ENCODE results near the gene EDC3.
A peak's percentile ranks its signal among the peaks of the same experiment; 100 is the strongest.

Gene EDC3

GRCh38 chr15:74620636-74621545, 74.9 kb downstream of the EDC3 start:
- Histone ChIP-seq H3K4me1 (ENCODE audit: control insufficient read depth, insufficient read depth, low read length, poor library complexity, severe bottlenecking) (peaks cover 13% of the 10 kb centered on the region), H3K27me3 (replicated peaks; ENCODE audit: control insufficient read depth, insufficient read depth, low read length, poor library complexity, severe bottlenecking) (no peaks in the 10 kb centered on the region), H3K36me3 (ENCODE audit: control insufficient read depth, insufficient read depth, low read length) (peaks cover 72% of the 10 kb centered on the region), H3K4me3 (ENCODE audit: insufficient read depth, low read depth, low read length, poor library complexity, severe bottlenecking) (no peak overlapping the region), H3K27ac (ENCODE audit: insufficient read depth, low read length, poor library complexity, severe bottlenecking) (no peak overlapping the region), H3K9me3 (ENCODE audit: control insufficient read depth, low read length) (no peaks in the 10 kb centered on the region)
- DNase-seq = peak; percentile 40 to 60 (median 54)

- peaks cover 64% of the 10 kb centered on the region for H3K36me3 ChIP-seq (ENCODE audit: control insufficient read depth, insufficient read depth, low read length)
- no peak for DNase-seq
- H3K27ac ChIP-seq (ENCODE audit: insufficient read depth, low read length, poor library complexity, severe bottlenecking) = no peak overlapping the region
- H3K4me1 ChIP-seq (ENCODE audit: control insufficient read depth, insufficient read depth, low read length, poor library complexity, severe bottlenecking) = peaks cover 15% of the 10 kb centered on the region
- no peaks in the 10 kb centered on the region for H3K9me3 ChIP-seq (ENCODE audit: control insufficient read depth, low read length)
- no peak overlapping the region for H3K4me3 ChIP-seq (ENCODE audit: insufficient read depth, low read depth, low read length, poor library complexity, severe bottlenecking)
- no peaks in the 10 kb centered on the region for H3K27me3 ChIP-seq (replicated peaks; ENCODE audit: control insufficient read depth, insufficient read depth, low read length, poor library complexity, severe bottlenecking)
Observed at GRCh38 chr15:74619916-74620635, 75.7 kb downstream of the EDC3 start.

- Histone ChIP-seq H3K36me3 (ENCODE audit: control insufficient read depth, insufficient read depth, low read length) (peaks cover 53% of the 10 kb centered on the region), H3K27ac (ENCODE audit: insufficient read depth, low read length, poor library complexity, severe bottlenecking) (no peak overlapping the region), H3K9me3 (ENCODE audit: control insufficient read depth, low read length) (no peaks in the 10 kb centered on the region), H3K4me3 (ENCODE audit: insufficient read depth, low read depth, low read length, poor library complexity, severe bottlenecking) (no peak overlapping the region), H3K27me3 (replicated peaks; ENCODE audit: control insufficient read depth, insufficient read depth, low read length, poor library complexity, severe bottlenecking) (no peaks in the 10 kb centered on the region), H3K4me1 (ENCODE audit: control insufficient read depth, insufficient read depth, low read length, poor library complexity, severe bottlenecking) (peaks cover 18% of the 10 kb centered on the region)
- no peak for DNase-seq
Observed at GRCh38 chr15:74618841-74619596, 76.8 kb downstream of the EDC3 start.

GRCh38 chr15:74616996-74617395, 78.8 kb downstream of the EDC3 start:
- Histone ChIP-seq H3K4me1 (ENCODE audit: control insufficient read depth, insufficient read depth, low read length, poor library complexity, severe bottlenecking) (peaks cover 18% of the 10 kb centered on the region), H3K9me3 (ENCODE audit: control insufficient read depth, low read length) (no peaks in the 10 kb centered on the region), H3K4me3 (ENCODE audit: insufficient read depth, low read depth, low read length, poor library complexity, severe bottlenecking) (peak overlapping the region; percentile 94), H3K27me3 (replicated peaks; ENCODE audit: control insufficient read depth, insufficient read depth, low read length, poor library complexity, severe bottlenecking) (no peaks in the 10 kb centered on the region), H3K27ac (ENCODE audit: insufficient read depth, low read length, poor library complexity, severe bottlenecking) (peak overlapping the region; percentile 98), H3K36me3 (ENCODE audit: control insufficient read depth, insufficient read depth, low read length) (peaks cover 33% of the 10 kb centered on the region)
- no peak for DNase-seq

GRCh38 chr15:74616366-74616939, 79.4 kb downstream of the EDC3 start:
- Histone ChIP-seq H3K4me3 (ENCODE audit: insufficient read depth, low read depth, low read length, poor library complexity, severe bottlenecking) (peak overlapping the region; percentile 94), H3K27ac (ENCODE audit: insufficient read depth, low read length, poor library complexity, severe bottlenecking) (peak overlapping the region; percentile 98), H3K9me3 (ENCODE audit: control insufficient read depth, low read length) (no peaks in the 10 kb centered on the region), H3K36me3 (ENCODE audit: control insufficient read depth, insufficient read depth, low read length) (peaks cover 27% of the 10 kb centered on the region), H3K27me3 (replicated peaks; ENCODE audit: control insufficient read depth, insufficient read depth, low read length, poor library complexity, severe bottlenecking) (no peaks in the 10 kb centered on the region), H3K4me1 (ENCODE audit: control insufficient read depth, insufficient read depth, low read length, poor library complexity, severe bottlenecking) (peaks cover 18% of the 10 kb centered on the region)
- DNase-seq = peak; percentile 56 to 69 (median 58)

- H3K4me1 ChIP-seq (ENCODE audit: control insufficient read depth, insufficient read depth, low read length, poor library complexity, severe bottlenecking) = peaks cover 18% of the 10 kb centered on the region
- peak; percentile 87 to 91 (median 90) for DNase-seq
- peaks cover 20% of the 10 kb centered on the region for H3K36me3 ChIP-seq (ENCODE audit: control insufficient read depth, insufficient read depth, low read length)
- no peaks in the 10 kb centered on the region for H3K27me3 ChIP-seq (replicated peaks; ENCODE audit: control insufficient read depth, insufficient read depth, low read length, poor library complexity, severe bottlenecking)
- peak within 1 kb of the TSS; percentile 98 for H3K27ac ChIP-seq (ENCODE audit: insufficient read depth, low read length, poor library complexity, severe bottlenecking)
- H3K4me3 ChIP-seq (ENCODE audit: insufficient read depth, low read depth, low read length, poor library complexity, severe bottlenecking) = peak within 1 kb of the TSS; percentile 94
- no peaks in the 10 kb centered on the region for H3K9me3 ChIP-seq (ENCODE audit: control insufficient read depth, low read length)
Observed at GRCh38 chr15:74615508-74616365, 80.1 kb downstream of the EDC3 start, which contains the start of gene CLK3. Gene CLK3 (plus strand): TSS chr15:74615836. CDS start chr15:74619197, 3,361 bp downstream.

GRCh38 chr15:74614744-74615507, 80.9 kb downstream of the EDC3 start:
- DNase-seq = peak; percentile 90 to 93 (median 91)
- H3K4me1 ChIP-seq (ENCODE audit: control insufficient read depth, insufficient read depth, low read length, poor library complexity, severe bottlenecking) = peaks cover 18% of the 10 kb centered on the region

GRCh38 chr15:74613953-74614743, 81.7 kb downstream of the EDC3 start:
- no peaks in the 10 kb centered on the region for H3K27me3 ChIP-seq (replicated peaks; ENCODE audit: control insufficient read depth, insufficient read depth, low read length, poor library complexity, severe bottlenecking)
- H3K27ac ChIP-seq (ENCODE audit: insufficient read depth, low read length, poor library complexity, severe bottlenecking) = peak overlapping the region; percentile 98
- DNase-seq = no peak
- no peaks in the 10 kb centered on the region for H3K9me3 ChIP-seq (ENCODE audit: control insufficient read depth, low read length)
- H3K36me3 ChIP-seq (ENCODE audit: control insufficient read depth, insufficient read depth, low read length) = peaks cover 4% of the 10 kb centered on the region
- peak overlapping the region; percentile 37 for H3K4me3 ChIP-seq (ENCODE audit: insufficient read depth, low read depth, low read length, poor library complexity, severe bottlenecking)
- H3K4me1 ChIP-seq (ENCODE audit: control insufficient read depth, insufficient read depth, low read length, poor library complexity, severe bottlenecking) = peaks cover 18% of the 10 kb centered on the region

More at GRCh38 chr15:74614744-74615507, 80.9 kb downstream of the EDC3 start:
- Histone ChIP-seq H3K36me3 (ENCODE audit: control insufficient read depth, insufficient read depth, low read length) (peaks cover 12% of the 10 kb centered on the region), H3K4me3 (ENCODE audit: insufficient read depth, low read depth, low read length, poor library complexity, severe bottlenecking) (peak overlapping the region; percentile 94), H3K9me3 (ENCODE audit: control insufficient read depth, low read length) (no peaks in the 10 kb centered on the region), H3K27ac (ENCODE audit: insufficient read depth, low read length, poor library complexity, severe bottlenecking) (peak overlapping the region; percentile 98), H3K27me3 (replicated peaks; ENCODE audit: control insufficient read depth, insufficient read depth, low read length, poor library complexity, severe bottlenecking) (no peaks in the 10 kb centered on the region)
